Erythroblast (primary cell): ENCODE data around the gene PDCD1LG2.

Experiments used
- GATA1 ChIP-seq: IDR thresholded peaks from 2 replicates; pipeline ENCODE4 v1.6.1; 2011; ENCODE audit warnings: low read depth, mild to moderate bottlenecking, control low read depth, low read length, moderate library complexity
- POLR2A ChIP-seq: IDR thresholded peaks from 2 replicates; pipeline ENCODE4 v1.6.1; 2011; ENCODE audit warnings: mild to moderate bottlenecking, low read length

DNA sequence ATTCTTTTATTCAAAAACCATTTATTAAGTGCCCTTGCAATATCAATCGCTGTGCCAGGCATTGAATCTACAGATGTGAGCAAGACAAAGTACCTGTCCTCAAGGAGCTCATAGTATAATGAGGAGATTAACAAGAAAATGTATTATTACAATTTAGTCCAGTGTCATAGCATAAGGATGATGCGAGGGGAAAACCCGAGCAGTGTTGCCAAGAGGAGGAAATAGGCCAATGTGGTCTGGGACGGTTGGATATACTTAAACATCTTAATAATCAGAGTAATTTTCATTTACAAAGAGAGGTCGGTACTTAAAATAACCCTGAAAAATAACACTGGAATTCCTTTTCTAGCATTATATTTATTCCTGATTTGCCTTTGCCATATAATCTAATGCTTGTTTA, 41.5 kb upstream of the PDCD1LG2 start:
- no peak for TF ChIP-seq GATA1
- TF ChIP-seq POLR2A: no peak
